Central memory CD8-positive, alpha-beta T cell (primary cell): ENCODE data around the gene WDR20.

Source experiments
- ATAC-seq: fragments of 150-1000 bp; cut with Tn5 transposase; replicated peaks from 2 replicates; pipeline ENCODE4 v1.10.0; 2022; ENCODE audit warnings: mild to moderate bottlenecking, moderate FRiP score, moderate number of reproducible peaks; ENCODE audit not compliant: poor library complexity, severe bottlenecking; ENCODE audit errors: extremely low read depth
- DNase-seq, 2 donors: peaks; one replicate each; pipeline ENCODE4 v3.0.0; 2021; ENCODE audit warnings: low spot score in 2 of 2
- H3K27ac Mint-ChIP-seq: one replicate; pipeline ENCODE4 v1.8.0; 2022; ENCODE audit warnings: low read depth, mild to moderate bottlenecking, moderate library complexity, mixed read lengths
- H3K27me3 Mint-ChIP-seq: one replicate; pipeline ENCODE4 v1.8.0; 2022; ENCODE audit warnings: mixed read lengths
- H3K36me3 Mint-ChIP-seq: one replicate; pipeline ENCODE4 v1.8.0; 2022; ENCODE audit warnings: mild to moderate bottlenecking, moderate library complexity, mixed read lengths; ENCODE audit not compliant: insufficient read depth
- H3K4me1 Mint-ChIP-seq: one replicate; pipeline ENCODE4 v1.8.0; 2022; ENCODE audit warnings: mixed read lengths
- H3K4me3 Mint-ChIP-seq: one replicate; pipeline ENCODE4 v1.8.0; 2022; ENCODE audit warnings: mild to moderate bottlenecking, moderate library complexity, mixed read lengths
- H3K9me3 Mint-ChIP-seq: one replicate; pipeline ENCODE4 v1.8.0; 2022; ENCODE audit warnings: mixed read lengths

The WDR20 gene

DNA sequence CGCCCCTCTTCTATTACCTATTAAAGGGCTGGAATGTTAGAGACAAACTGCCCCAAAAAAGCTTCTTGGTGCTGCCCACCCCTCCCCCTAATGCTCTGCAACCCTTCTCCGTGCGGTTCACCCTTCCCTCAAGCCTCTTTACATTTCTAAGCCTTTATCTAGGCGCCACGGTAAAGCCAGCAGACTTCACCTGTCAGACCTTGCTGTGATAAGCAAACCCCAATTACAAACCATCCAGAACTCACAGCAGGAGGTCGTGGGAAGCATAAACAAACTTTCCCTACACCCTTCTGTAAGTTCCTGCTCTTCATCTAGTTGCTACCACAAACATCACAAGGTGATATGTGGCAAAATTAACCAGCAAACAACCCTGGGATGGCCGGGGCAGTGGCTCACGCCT is 108.4 kb downstream of the WDR20 start:
- Mint-ChIP-seq H3K4me1 (no peaks in the 10 kb centered on the region), H3K4me3 (no peak overlapping the region), H3K27me3 (no peaks in the 10 kb centered on the region), H3K36me3 (no peaks in the 10 kb centered on the region), H3K27ac (no peak overlapping the region), H3K9me3 (no peaks in the 10 kb centered on the region)
- no peak for DNase-seq
- ATAC-seq = no peak

DNA sequence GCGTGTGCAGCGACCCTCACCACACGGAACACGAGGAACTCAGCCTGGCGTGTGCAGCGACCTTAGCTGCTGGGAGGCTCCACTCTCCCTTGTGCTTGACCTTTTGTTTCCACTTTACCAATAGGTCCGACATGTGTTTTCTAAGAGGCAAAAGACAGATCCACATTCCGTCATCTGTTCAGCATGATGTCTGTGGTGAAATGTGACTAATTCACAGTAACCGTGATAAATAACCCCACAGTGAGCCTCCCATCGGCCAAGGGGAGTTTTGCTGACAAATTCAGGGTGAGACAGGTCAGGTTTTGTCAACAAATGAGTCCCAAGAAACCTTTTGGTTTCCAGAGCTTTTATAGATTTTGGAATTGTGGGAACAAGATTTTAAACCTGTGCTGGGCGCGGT is 109.3 kb downstream of the WDR20 start:
- H3K4me3 Mint-ChIP-seq = no peak overlapping the region
- H3K4me1 Mint-ChIP-seq = no peaks in the 10 kb centered on the region
- ATAC-seq = no peak

DNA sequence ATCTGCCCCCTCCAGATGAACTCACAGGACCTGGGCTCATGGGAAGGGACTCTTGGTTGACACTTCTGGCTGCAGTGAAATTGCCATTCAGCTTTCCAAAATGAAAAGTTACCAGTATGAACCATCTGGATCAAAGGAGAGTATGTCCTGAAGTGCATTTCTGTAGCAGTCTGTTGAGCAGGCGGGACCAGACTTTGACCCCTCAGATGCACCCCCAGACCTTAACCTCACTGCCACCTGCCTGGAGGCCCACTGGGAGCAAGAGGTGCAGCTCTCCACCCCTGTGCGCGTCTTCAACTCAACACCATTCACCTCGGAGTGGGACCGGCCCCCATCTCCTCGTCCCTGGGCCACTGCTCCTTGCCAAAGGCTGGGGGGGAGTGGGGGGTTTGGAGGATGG is 110.3 kb downstream of the WDR20 start:
- no peaks in the 10 kb centered on the region for H3K4me1 Mint-ChIP-seq

More for the DNA sequence above, 109.3 kb downstream of the WDR20 start:
- Mint-ChIP-seq H3K36me3 (no peaks in the 10 kb centered on the region), H3K27me3 (no peaks in the 10 kb centered on the region), H3K27ac (no peak overlapping the region), H3K9me3 (no peaks in the 10 kb centered on the region)
- DNase-seq = no peak

GRCh38 chr14:102250636-102251035 is 110.9 kb downstream of the WDR20 start:
- H3K4me3 Mint-ChIP-seq = no peak overlapping the region
- no peaks in the 10 kb centered on the region for H3K9me3 Mint-ChIP-seq
- no peak overlapping the region for H3K27ac Mint-ChIP-seq
- no peaks in the 10 kb centered on the region for H3K4me1 Mint-ChIP-seq
- no peak for ATAC-seq
- no peaks in the 10 kb centered on the region for H3K36me3 Mint-ChIP-seq
- H3K27me3 Mint-ChIP-seq = no peaks in the 10 kb centered on the region
- no peak for DNase-seq

More for the DNA sequence above, 110.3 kb downstream of the WDR20 start:
- DNase-seq (no peak), ATAC-seq (no peak)
- H3K4me3 Mint-ChIP-seq = no peak overlapping the region
- no peaks in the 10 kb centered on the region for H3K27me3 Mint-ChIP-seq
- no peak overlapping the region for H3K27ac Mint-ChIP-seq
- no peaks in the 10 kb centered on the region for H3K36me3 Mint-ChIP-seq
- H3K9me3 Mint-ChIP-seq = no peaks in the 10 kb centered on the region

- ATAC-seq (no peak), DNase-seq (no peak)
- Mint-ChIP-seq H3K4me3 (no peak overlapping the region), H3K9me3 (no peaks in the 10 kb centered on the region), H3K36me3 (no peaks in the 10 kb centered on the region), H3K27me3 (no peaks in the 10 kb centered on the region), H3K4me1 (no peaks in the 10 kb centered on the region), H3K27ac (no peak overlapping the region)
These were observed 111.5 kb downstream of the WDR20 start for GRCh38 chr14:102251161-102251560.

- Mint-ChIP-seq H3K4me1 (no peaks in the 10 kb centered on the region), H3K27ac (no peak overlapping the region), H3K27me3 (no peaks in the 10 kb centered on the region), H3K4me3 (no peak overlapping the region), H3K36me3 (no peaks in the 10 kb centered on the region), H3K9me3 (no peaks in the 10 kb centered on the region)
- ATAC-seq (no peak), DNase-seq (no peak)
These were observed 113.4 kb downstream of the WDR20 start for GRCh38 chr14:102252834-102253801.

GRCh38 chr14:102255401-102256190 is 115.9 kb downstream of the WDR20 start:
- Mint-ChIP-seq H3K9me3 (no peaks in the 10 kb centered on the region), H3K4me3 (no peak overlapping the region), H3K27me3 (no peaks in the 10 kb centered on the region), H3K4me1 (no peaks in the 10 kb centered on the region), H3K36me3 (no peaks in the 10 kb centered on the region), H3K27ac (no peak overlapping the region)
- ATAC-seq (no peak), DNase-seq (no peak)

DNA sequence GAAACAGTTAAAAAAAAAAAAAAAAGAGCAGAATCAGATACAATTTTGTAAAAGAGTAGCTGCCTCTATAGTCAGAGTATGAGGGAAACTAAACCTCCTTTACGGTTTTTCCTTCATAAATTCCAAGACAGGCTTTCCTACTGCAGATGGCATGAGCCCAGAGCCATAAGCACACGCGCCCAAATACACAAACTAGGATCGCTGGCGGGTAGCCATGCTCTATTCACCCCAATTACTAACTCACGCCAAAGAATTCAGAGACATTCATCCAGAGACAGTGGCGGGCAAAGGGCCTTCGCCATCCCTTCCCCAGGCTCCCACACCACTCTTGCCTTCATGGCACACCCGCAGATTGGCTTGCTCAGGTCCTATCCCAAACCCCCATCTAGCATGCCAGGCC is 117.0 kb downstream of the WDR20 start:
- DNase-seq (no peak), ATAC-seq (no peak)
- no peaks in the 10 kb centered on the region for H3K9me3 Mint-ChIP-seq
- H3K4me3 Mint-ChIP-seq = no peak overlapping the region
- no peaks in the 10 kb centered on the region for H3K4me1 Mint-ChIP-seq
- no peak overlapping the region for H3K27ac Mint-ChIP-seq
- no peaks in the 10 kb centered on the region for H3K36me3 Mint-ChIP-seq
- no peaks in the 10 kb centered on the region for H3K27me3 Mint-ChIP-seq

DNA sequence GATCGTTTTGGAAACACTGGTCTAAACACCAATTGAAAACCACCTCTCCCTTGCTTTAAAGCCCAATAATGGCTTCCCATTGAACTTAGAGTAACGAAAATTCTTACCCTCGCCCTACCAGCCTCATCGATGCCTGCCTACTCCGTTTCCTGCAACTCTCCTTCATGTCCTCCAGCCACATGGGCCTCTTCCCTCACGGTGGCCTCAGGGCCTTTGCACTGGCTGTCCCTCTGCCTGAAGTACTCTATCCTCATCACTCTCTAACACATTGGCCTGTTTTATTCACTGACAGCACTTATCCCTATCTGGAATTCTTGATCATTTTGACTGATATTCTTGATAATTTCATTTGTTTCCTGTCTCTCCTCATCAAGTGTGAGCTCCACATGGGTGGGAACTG is 118.4 kb downstream of the WDR20 start:
- Mint-ChIP-seq H3K4me1 (no peaks in the 10 kb centered on the region), H3K27ac (peak overlapping the region; percentile 2), H3K36me3 (no peaks in the 10 kb centered on the region), H3K9me3 (no peaks in the 10 kb centered on the region), H3K27me3 (no peaks in the 10 kb centered on the region), H3K4me3 (no peak overlapping the region)
- DNase-seq (no peak), ATAC-seq (no peak)
